T follicular helper cell (primary cell): ENCODE data around the gene ITLN2.
"Not testable (repeated sequence)": the region's sequence is repeated elsewhere in the genome, so short reads cannot be mapped to it uniquely, and the experiment has no call there.

Source experiments
- DNase-seq: peaks from one replicate; pipeline ENCODE4 v3.0.0-alpha.2; 2020; ENCODE audit warnings: low read depth

The ITLN2 gene

DNA sequence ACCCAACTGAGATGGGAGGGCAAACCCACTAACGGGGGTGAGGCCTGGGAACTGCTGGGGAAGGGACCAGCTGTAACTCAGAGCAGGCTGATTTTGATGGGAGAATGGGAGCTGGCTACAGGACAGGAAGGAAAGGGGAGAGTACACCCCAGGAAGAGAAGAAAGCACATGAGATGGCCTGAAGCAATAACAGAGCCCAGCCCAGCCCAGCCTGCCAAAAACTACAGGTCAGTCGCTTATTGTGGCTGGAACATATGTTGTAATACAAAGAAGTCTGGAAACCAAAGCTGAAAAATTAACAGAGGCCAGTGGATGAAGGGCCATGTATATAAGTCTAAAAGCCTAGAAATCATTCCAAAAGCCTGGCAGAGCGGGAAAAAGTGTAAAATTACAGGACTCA lies 1.6 kb downstream of the ITLN2 start:
- DNase-seq = no peak

DNA sequence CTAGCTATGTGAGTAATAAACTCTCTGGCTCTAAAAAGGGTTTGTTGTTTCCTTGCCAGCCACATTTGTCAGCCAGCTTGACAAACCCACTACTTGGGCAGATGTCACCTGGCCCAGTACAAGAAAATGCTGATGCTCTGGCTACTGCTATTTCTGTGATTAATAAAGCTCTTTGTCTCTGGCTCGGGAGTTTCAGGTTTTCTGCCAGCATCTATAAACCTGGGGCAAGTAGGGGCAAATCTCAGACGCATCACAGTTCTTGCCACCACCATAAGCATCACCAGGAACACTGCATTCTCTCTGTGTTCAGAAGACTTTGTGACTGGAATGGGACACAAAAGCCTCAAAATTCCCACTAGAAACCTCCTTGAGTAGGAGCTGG lies 2.5 kb downstream of the ITLN2 start:
- DNase-seq = no peak

- peak; percentile 54 for DNase-seq
Observed at GRCh38 chr1:160951443-160952128, 3.0 kb downstream of the ITLN2 start.

DNA sequence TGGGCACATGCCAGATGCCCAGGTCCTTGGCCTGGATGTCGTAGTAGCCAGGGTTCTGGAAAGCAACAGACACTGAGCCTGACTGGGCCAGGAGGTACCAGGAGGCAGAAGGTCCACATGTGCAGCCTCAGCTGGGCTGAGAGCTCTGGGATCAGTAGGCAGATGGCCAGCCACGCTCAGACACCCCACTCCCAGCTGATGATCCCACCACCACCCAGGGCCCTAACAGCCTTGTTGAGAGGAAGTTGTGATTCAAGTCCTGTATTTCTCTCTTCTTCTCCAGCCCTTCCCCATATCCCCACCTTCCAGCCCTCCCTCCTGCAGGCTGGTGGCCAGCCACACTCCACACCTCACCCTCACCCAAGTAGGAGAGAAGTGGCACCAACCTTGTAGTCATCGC lies 4.0 kb downstream of the ITLN2 start:
- no peak for DNase-seq

- DNase-seq = no peak
Observed at GRCh38 chr1:160949881-160950280, 4.7 kb downstream of the ITLN2 start.

- not testable (repeated sequence) for DNase-seq
Observed at GRCh38 chr1:160949216-160949880, 5.3 kb downstream of the ITLN2 start.

- not testable (repeated sequence) for DNase-seq
Observed at GRCh38 chr1:160947174-160947759, 7.3 kb downstream of the ITLN2 start.

DNA sequence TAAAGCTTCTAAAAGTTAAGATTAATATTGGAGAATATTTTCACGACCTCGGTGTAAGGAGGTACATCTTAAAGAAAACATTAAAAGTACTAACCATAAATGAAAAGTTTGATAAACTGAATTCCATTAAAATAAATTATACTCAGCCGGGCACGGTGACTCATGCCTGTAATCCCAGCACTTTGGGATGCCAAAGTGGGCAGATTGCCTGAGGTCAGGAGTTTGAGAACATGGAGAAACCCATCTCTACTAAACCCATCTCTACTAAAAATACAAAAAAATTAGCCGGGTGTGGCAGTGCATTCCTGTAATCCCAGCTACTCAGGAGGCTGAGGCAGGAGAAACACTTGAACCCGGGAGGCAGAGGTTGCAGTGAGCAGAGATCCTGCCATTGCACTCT lies 8.7 kb downstream of the ITLN2 start:
- DNase-seq = not testable (repeated sequence)

- no peak for DNase-seq
Observed at GRCh38 chr1:160945079-160945478, 9.5 kb downstream of the ITLN2 start.

GRCh38 chr1:160942926-160943325 lies 11.7 kb downstream of the ITLN2 start:
- DNase-seq = no peak

DNA sequence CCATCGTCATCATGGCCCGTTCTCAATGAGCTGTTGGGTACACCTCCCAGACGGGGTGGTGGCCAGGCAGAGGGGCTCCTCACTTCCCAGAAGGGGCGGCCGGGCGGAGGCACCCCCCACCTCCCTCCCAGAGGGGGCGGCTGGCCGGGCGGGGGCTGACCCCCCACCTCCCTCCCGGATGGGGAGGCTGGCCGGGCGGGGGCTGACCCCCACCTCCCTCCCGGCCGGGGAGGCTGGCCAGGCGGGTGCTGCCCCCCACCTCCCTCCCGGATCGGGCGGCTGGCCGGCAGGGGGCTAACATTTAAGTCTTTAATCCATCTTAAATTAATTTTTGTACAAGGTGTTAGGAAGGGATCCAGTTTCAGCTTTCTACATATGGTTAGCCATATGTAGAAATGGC lies 17.9 kb downstream of the ITLN2 start:
- not testable (repeated sequence) for DNase-seq

DNA sequence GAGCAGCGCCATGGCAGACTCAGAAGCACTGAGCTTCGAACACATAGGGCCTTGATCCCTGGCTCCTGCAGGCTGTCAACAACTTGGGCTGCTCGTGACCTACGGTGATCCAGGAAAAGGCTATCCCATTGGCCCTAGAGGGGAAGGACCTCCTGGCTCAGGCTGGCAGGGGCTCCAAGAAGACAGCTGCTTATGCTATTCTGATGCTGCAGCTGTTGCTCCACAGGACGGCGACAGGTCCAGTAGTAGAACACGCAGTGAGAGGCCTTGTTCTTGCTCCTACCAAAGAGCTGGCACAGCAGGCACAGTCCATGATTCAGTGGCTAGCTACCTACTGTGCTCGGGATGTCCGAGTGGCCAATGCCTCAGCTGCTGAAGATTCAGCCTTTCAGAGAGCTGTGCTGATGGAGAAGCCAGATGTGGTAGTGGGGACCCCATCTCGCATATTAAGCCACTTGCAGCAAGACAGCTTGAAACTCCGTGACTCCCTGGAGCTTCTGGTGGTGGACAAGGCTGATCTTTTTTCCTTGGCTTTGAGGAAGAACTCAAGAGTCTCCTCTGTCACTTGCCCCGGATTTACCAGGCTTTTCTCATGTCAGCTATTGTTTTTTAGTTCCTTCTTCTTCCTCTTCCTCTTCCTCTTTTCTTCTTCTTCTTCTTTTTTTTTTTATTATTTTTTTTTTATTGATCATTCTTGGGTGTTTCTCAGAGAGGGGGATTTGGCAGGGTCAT lies 18.9 kb downstream of the ITLN2 start:
- DNase-seq = no peak

- DNase-seq = not testable (repeated sequence)
Observed at GRCh38 chr1:160933305-160933704, 21.3 kb downstream of the ITLN2 start.

DNA sequence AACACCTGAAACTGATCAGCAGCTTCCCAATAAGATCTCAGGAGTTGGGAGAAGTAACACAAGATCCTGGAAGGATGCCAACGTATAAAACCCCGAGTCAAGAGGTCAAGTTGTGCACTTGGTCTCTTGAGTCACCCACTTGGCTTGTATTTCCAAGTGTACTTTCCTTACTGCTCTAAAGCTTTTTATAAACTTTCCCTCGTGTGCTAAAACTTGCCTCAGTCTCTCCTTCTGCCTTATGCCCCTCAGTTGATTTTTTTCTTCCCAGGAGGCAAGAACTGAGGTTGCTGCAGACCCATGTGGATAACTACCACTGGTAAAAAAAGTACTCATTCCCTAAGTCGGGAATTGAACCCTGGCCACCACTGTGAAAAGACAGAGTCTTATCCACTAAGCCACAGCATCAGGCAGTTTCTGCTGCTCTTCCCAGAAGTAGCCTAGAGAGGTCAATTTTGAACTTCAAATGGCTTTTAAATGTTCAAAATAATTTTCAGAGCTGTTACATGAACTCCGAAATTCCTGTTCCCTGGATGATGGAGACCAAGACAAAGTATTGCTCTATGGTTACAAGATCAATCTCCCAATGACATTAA lies 28.9 kb downstream of the ITLN2 start:
- DNase-seq = no peak

GRCh38 chr1:160924791-160925651 lies 29.6 kb downstream of the ITLN2 start:
- no peak for DNase-seq

DNA sequence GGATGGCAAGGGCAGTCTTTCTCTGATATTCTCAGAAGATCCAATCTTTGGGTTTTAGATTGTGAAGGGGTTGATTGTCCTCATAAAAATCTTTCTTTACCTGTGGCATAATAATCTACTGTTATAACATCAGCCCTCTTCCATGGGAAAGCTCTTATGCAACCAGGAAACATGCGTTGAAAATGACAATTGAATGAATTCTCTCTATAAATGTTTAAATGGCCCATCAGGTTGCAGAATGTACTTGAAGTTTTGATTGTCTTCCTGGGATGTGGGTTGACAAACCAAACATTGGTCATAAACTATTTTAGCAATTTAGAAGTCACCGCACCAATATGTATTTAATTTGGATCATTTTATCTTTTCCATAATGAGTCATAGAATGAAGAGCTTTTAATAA lies 37.9 kb downstream of the ITLN2 start:
- no peak for DNase-seq

DNA sequence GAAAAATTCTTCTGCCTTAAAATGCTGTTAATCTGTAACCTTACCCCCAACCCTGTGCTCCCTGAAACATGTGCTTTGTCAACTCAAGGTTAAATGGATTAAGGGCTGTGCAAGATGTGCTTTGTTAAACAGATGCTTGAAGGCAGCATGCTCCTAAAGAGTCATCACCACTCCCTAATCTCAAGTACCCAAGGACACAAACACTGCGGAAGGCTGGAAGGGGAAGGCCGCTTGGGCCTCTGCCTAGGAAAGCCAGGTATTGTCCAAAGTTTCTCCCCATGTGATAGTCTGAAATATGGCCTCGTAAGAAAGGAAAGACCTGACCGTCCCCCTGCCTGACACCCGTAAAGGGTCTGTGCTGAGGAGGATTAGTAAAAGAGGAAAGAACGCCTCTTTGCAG lies 41.4 kb downstream of the ITLN2 start:
- not testable (repeated sequence) for DNase-seq

- DNase-seq = no peak
Observed at GRCh38 chr1:160911925-160912324, 42.7 kb downstream of the ITLN2 start.

- DNase-seq = no peak
Observed at GRCh38 chr1:160911441-160911840, 43.2 kb downstream of the ITLN2 start.

DNA sequence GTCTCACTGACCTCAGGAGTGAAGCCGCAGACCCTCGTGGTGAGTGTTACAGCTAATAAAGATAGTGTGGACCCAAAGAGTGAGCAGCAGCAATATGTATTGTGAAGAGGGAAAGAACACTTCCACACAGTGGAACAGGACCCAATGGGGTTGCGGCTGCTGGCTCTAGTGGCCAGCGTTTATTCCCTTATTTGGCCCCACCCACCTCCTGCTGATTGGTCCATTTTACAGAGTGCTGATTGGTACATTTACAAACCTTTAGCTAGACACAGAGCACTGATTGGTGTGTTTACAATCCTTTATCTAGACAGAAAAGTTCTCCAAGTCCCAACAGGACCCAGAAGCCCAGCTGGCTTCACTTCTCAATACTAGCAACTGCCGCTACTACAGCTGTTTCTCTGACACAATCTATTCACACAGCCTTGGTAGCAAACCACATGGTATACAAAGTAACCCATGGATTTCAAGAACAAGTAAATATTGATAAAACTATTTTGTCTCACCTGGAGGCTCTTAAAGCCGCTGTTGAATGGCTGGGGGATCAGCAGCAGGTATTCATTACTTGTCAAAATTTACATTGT lies 44.3 kb downstream of the ITLN2 start:
- DNase-seq = no peak

GRCh38 chr1:160907976-160908375 lies 46.6 kb downstream of the ITLN2 start:
- DNase-seq = no peak
